WTC11 (cell line): ENCODE results near the gene ABITRAM. TPM values are rescaled to one million over a fixed set of nuclear protein-coding genes. Genes with fewer than 3 reads are reported as not detected.

Source experiments
- ATAC-seq: fragments of 200-7000 bp; cut with Tn5 transposase; 2 replicates; pipeline ENCODE4 v1.10.0; 2021; ENCODE audit warnings: mild to moderate bottlenecking, moderate library complexity
- CTCF ChIA-PET: fragments of 300-600 bp; sonication (Branson Sonifier 250); formaldehyde crosslinking; loops from one replicate; lab custom pipeline; 2021; ENCODE audit warnings: antibody characterized with exemption; lab: Charles Lee
- POLR2A ChIA-PET: fragments of 350-600 bp; sonication (Branson Sonifier 250); formaldehyde crosslinking; loops from one replicate; lab custom pipeline; 2021; ENCODE audit warnings: antibody characterized with exemption; lab: Charles Lee
- DNase-seq: peaks from one replicate; pipeline ENCODE4 v3.0.0; 2021; ENCODE audit warnings: low spot score
- H3K27ac Mint-ChIP-seq: 2 replicates; pipeline ENCODE4 v1.8.0; 2021; ENCODE audit warnings: mixed read lengths
- H3K27me3 Mint-ChIP-seq: 2 replicates; pipeline ENCODE4 v1.8.0; 2021; ENCODE audit warnings: low read depth, mild to moderate bottlenecking, moderate library complexity, mixed read lengths
- H3K36me3 Mint-ChIP-seq: 2 replicates; pipeline ENCODE4 v1.8.0; 2021; ENCODE audit warnings: mixed read lengths
- H3K4me1 Mint-ChIP-seq: 2 replicates; pipeline ENCODE4 v1.8.0; 2022; ENCODE audit warnings: mixed read lengths
- H3K4me3 Mint-ChIP-seq: 2 replicates; pipeline ENCODE4 v1.8.0; 2021; ENCODE audit warnings: mild to moderate bottlenecking, moderate library complexity, mixed read lengths
- H3K9me3 Mint-ChIP-seq: 2 replicates; pipeline ENCODE4 v1.8.0; 2021; ENCODE audit warnings: mixed read lengths
- AFF4 ChIP-seq: sonication (generic); formaldehyde crosslinking; IDR thresholded peaks from 2 replicates; pipeline ENCODE4 v1.8.1; 2023; ENCODE audit warnings: mild to moderate bottlenecking, missing genetic modification reagents, borderline replicate concordance
- ATF6 ChIP-seq: sonication (generic); formaldehyde crosslinking; IDR thresholded peaks from 2 replicates; pipeline ENCODE4 v1.8.1; 2023; ENCODE audit warnings: mild to moderate bottlenecking, missing genetic modification reagents
- E2F1 ChIP-seq: sonication (generic); formaldehyde crosslinking; IDR thresholded peaks from 2 replicates; pipeline ENCODE4 v1.8.0; 2022; ENCODE audit warnings: mild to moderate bottlenecking, missing genetic modification reagents
- FOXP1 ChIP-seq: sonication (generic); formaldehyde crosslinking; IDR thresholded peaks from 2 replicates; pipeline ENCODE4 v1.8.0; 2022; ENCODE audit warnings: missing genetic modification reagents, mild to moderate bottlenecking, moderate library complexity, borderline replicate concordance
- HMGA2 ChIP-seq: fragments of 250-450 bp; sonication (Bioruptor Pico); IDR thresholded peaks from 2 replicates; pipeline ENCODE4 v1.4.0; 2021; ENCODE audit warnings: mild to moderate bottlenecking, moderate library complexity
- JUN ChIP-seq: sonication (generic); formaldehyde crosslinking; IDR thresholded peaks from 2 replicates; pipeline ENCODE4 v1.8.0; 2023; ENCODE audit warnings: mild to moderate bottlenecking, missing genetic modification reagents
- MAX ChIP-seq: sonication (generic); formaldehyde crosslinking; IDR thresholded peaks from 2 replicates; pipeline ENCODE4 v1.8.0; 2022; ENCODE audit warnings: mild to moderate bottlenecking, missing genetic modification reagents
- NR2C2 ChIP-seq: sonication (generic); formaldehyde crosslinking; IDR thresholded peaks from 2 replicates; pipeline ENCODE4 v1.8.0; 2022; ENCODE audit warnings: mild to moderate bottlenecking, missing genetic modification reagents
- SOX15 ChIP-seq: fragments of 250-450 bp; sonication (Bioruptor Pico); IDR thresholded peaks from 2 replicates; pipeline ENCODE4 v1.9.0; 2021; ENCODE audit warnings: mild to moderate bottlenecking
- TCF7 ChIP-seq: sonication (generic); formaldehyde crosslinking; IDR thresholded peaks from 2 replicates; pipeline ENCODE4 v1.8.0; 2022; ENCODE audit warnings: mild to moderate bottlenecking, low read depth, missing genetic modification reagents, moderate library complexity
- ZMAT4 ChIP-seq: fragments of 250-450 bp; sonication (Bioruptor Pico); IDR thresholded peaks from 2 replicates; pipeline ENCODE4 v1.9.0; 2021; ENCODE audit warnings: mild to moderate bottlenecking
- ZNF219 ChIP-seq: sonication (generic); formaldehyde crosslinking; IDR thresholded peaks from 2 replicates; pipeline ENCODE4 v1.8.0; 2023; ENCODE audit warnings: missing genetic modification reagents, mild to moderate bottlenecking, borderline replicate concordance
- ZNF263 ChIP-seq: sonication (generic); formaldehyde crosslinking; IDR thresholded peaks from 2 replicates; pipeline ENCODE4 v1.8.1; 2022; ENCODE audit warnings: low read depth, mild to moderate bottlenecking, moderate library complexity, missing genetic modification reagents
- ZNF671 ChIP-seq: fragments of 250-450 bp; sonication (Bioruptor Pico); IDR thresholded peaks from 2 replicates; pipeline ENCODE4 v1.8.0; 2021; ENCODE audit warnings: mild to moderate bottlenecking
- total RNA-seq: library from RNA; stranded (reverse); gene quantifications from 3 replicates; pipeline ENCODE4 v1.2.3, GENCODE V29; 2021

The ABITRAM gene
- total RNA-seq, 1 experiment from 2014 or later = 4.6 TPM

GRCh38 chr9:108951578-108951977 is 17.4 kb downstream of the ABITRAM start (continued):
- no peak for TF ChIP-seq AFF4 (CRISPR knock-in tag)

- POLR2A ChIA-PET = interaction anchor here (0.5 kb wide), 1 partner anchor 34 kb away, joined by 6 read pairs; no protein-coding TSS in a partner anchor
- no peak for DNase-seq
- CTCF ChIA-PET = interaction anchor here (0.5 to 1.6 kb wide), 17 partner anchors 8 to 1489 kb away, joined by 3 to 8 read pairs (median 5); partner anchors contain the start of genes ABITRAM and ELP1
Observed at GRCh38 chr9:108953983-108954574, 19.9 kb downstream of the ABITRAM start.

GRCh38 chr9:108956022-108956630 is 21.9 kb downstream of the ABITRAM start:
- no peaks in the 10 kb centered on the region for H3K27me3 Mint-ChIP-seq
- H3K4me3 Mint-ChIP-seq = no peak overlapping the region
- DNase-seq (no peak), ATAC-seq (no peak)
- ChIA-PET CTCF (interaction anchor here (1.0 kb wide), 1 partner anchor 227 kb away, joined by 3 read pairs; no protein-coding TSS in a partner anchor), POLR2A (no interaction called here)
- no peaks in the 10 kb centered on the region for H3K4me1 Mint-ChIP-seq
- no peaks in the 10 kb centered on the region for H3K9me3 Mint-ChIP-seq
- H3K36me3 Mint-ChIP-seq = peaks cover 8% of the 10 kb centered on the region
- no peak overlapping the region for H3K27ac Mint-ChIP-seq
- TF ChIP-seq ATF6 (CRISPR knock-in tag) (no peak), NR2C2 (CRISPR knock-in tag) (no peak), JUN (CRISPR knock-in tag) (no peak), ZMAT4 (CRISPR knock-in tag) (no peak), MAX (no peak), TCF7 (CRISPR knock-in tag) (no peak), ZNF219 (CRISPR knock-in tag) (no peak), FOXP1 (no peak), SOX15 (CRISPR knock-in tag) (no peak), E2F1 (CRISPR knock-in tag) (no peak), ZNF263 (CRISPR knock-in tag) (no peak), ZNF671 (no peak)

More at GRCh38 chr9:108953983-108954574, 19.9 kb downstream of the ABITRAM start:
- Mint-ChIP-seq H3K27ac (no peak overlapping the region), H3K27me3 (no peaks in the 10 kb centered on the region), H3K4me3 (no peak overlapping the region), H3K4me1 (no peaks in the 10 kb centered on the region), H3K36me3 (peaks cover 8% of the 10 kb centered on the region), H3K9me3 (no peaks in the 10 kb centered on the region)
- TF ChIP-seq HMGA2 (CRISPR knock-in tag) = peak; percentile 22; the same call in 1 of the 2 replicates
- TF ChIP-seq AFF4 (CRISPR knock-in tag) = no peak
- ATAC-seq = no peak
